Neuronal stem cell (in vitro differentiated cells): ENCODE measurements around the gene CCDC9B. TPM values are rescaled to one million over a fixed set of nuclear protein-coding genes. Genes with fewer than 3 reads are reported as not detected.
A peak's percentile ranks its signal among the peaks of the same experiment; 100 is the strongest.

Source experiments
- DNase-seq: peaks from one replicate; pipeline ENCODE4 v3.0.0-alpha.2; 2013; ENCODE audit warnings: low spot score
- H2AFZ ChIP-seq: one replicate; pipeline ENCODE4 v1.6.1; 2013; ENCODE audit warnings: mild to moderate bottlenecking, low read length, inconsistent platforms
- H2AK5ac ChIP-seq: 2 replicates; pipeline ENCODE4 v1.6.1; 2013; ENCODE audit warnings: low read depth, mild to moderate bottlenecking, inconsistent platforms, low read length, moderate library complexity, mixed read lengths
- H2BK120ac ChIP-seq: 2 replicates; pipeline ENCODE4 v1.6.1; 2013; ENCODE audit warnings: low read depth, mild to moderate bottlenecking, inconsistent platforms, low read length, moderate library complexity, mixed read lengths
- H2BK12ac ChIP-seq: one replicate; pipeline ENCODE4 v1.6.1; 2013; ENCODE audit warnings: low read length, inconsistent platforms
- H2BK15ac ChIP-seq: 2 replicates; pipeline ENCODE4 v1.6.1; 2013; ENCODE audit warnings: mild to moderate bottlenecking, low read length, inconsistent platforms, mixed read lengths
- H2BK5ac ChIP-seq: one replicate; pipeline ENCODE4 v1.6.1; 2013; ENCODE audit warnings: inconsistent platforms, mild to moderate bottlenecking, low read length, moderate library complexity
- H3K14ac ChIP-seq: one replicate; pipeline ENCODE4 v1.6.1; 2013; ENCODE audit warnings: low read length, inconsistent platforms
- H3K18ac ChIP-seq: 2 replicates; pipeline ENCODE4 v1.6.1; 2013; ENCODE audit warnings: low read length, inconsistent platforms
- H3K23ac ChIP-seq: 2 replicates; pipeline ENCODE4 v1.6.1; 2013; ENCODE audit warnings: low read depth, mild to moderate bottlenecking, mixed read lengths, low read length, inconsistent platforms; ENCODE audit not compliant: poor library complexity
- H3K27ac ChIP-seq: replicated peaks from 3 replicates; pipeline ENCODE4 v1.5.1; 2013; ENCODE audit warnings: low read length, inconsistent platforms
- H3K27me3 ChIP-seq, 3 experiments: 2 replicates each; pipeline ENCODE4 v1.6.1; 2013; ENCODE audit warnings: low read length in 3 of 3, mild to moderate bottlenecking in 2 of 3, inconsistent platforms in 1 of 3, low read depth in 1 of 3, mixed read lengths in 1 of 3, moderate library complexity in 1 of 3; ENCODE audit not compliant: control insufficient read depth in 3 of 3, insufficient read depth in 3 of 3
- H3K36me3 ChIP-seq, 2 donors: replicated peaks in 1 of 2; 2 replicates each; pipeline ENCODE4 v1.6.1; 2013; ENCODE audit warnings: low read length in 2 of 2; ENCODE audit not compliant: control insufficient read depth in 2 of 2, insufficient read depth in 2 of 2
- H3K4ac ChIP-seq: 2 replicates; pipeline ENCODE4 v1.6.1; 2013; ENCODE audit warnings: inconsistent platforms, mild to moderate bottlenecking, low read length, moderate library complexity
- H3K4me1 ChIP-seq, 2 donors: 1 replicate in 1 of 2; 2 replicates in 1 of 2; pipeline ENCODE4 v1.6.1; 2013; ENCODE audit warnings: low read length in 2 of 2, low read depth in 1 of 2; ENCODE audit not compliant: control insufficient read depth in 2 of 2, insufficient read depth in 1 of 2
- H3K4me2 ChIP-seq: one replicate; pipeline ENCODE4 v1.6.1; 2013; ENCODE audit warnings: mild to moderate bottlenecking, low read length, inconsistent platforms; ENCODE audit not compliant: insufficient read depth, poor library complexity, severe bottlenecking
- H3K4me3 ChIP-seq, 2 donors: 2 replicates each; pipeline ENCODE4 v1.5.1; 2013; ENCODE audit warnings: low read length in 2 of 2, mild to moderate bottlenecking in 2 of 2, inconsistent platforms in 1 of 2, moderate library complexity in 1 of 2
- H3K79me1 ChIP-seq: one replicate; pipeline ENCODE4 v1.6.1; 2013; ENCODE audit warnings: low read depth, mild to moderate bottlenecking, inconsistent platforms, low read length, moderate library complexity
- H3K9ac ChIP-seq: one replicate; pipeline ENCODE4 v1.6.1; 2013; ENCODE audit warnings: mild to moderate bottlenecking, low read depth, low read length, inconsistent platforms; ENCODE audit not compliant: poor library complexity
- H3K9me3 ChIP-seq, 2 donors: replicated peaks in 1 of 2; 2 replicates each; pipeline versions ENCODE3 to v1.6.1; 2013; ENCODE audit warnings: low read length in 2 of 2, mild to moderate bottlenecking in 2 of 2, inconsistent platforms in 1 of 2, low read depth in 1 of 2, mixed read lengths in 1 of 2, moderate library complexity in 1 of 2; ENCODE audit not compliant: control insufficient read depth in 2 of 2, insufficient read depth in 1 of 2
- H4K8ac ChIP-seq: one replicate; pipeline ENCODE4 v1.6.1; 2013; ENCODE audit warnings: low read depth, mild to moderate bottlenecking, inconsistent platforms, low read length, moderate library complexity
- H4K91ac ChIP-seq: one replicate; pipeline ENCODE4 v1.6.1; 2013; ENCODE audit warnings: low read length, low read depth, mild to moderate bottlenecking, inconsistent platforms; ENCODE audit not compliant: poor library complexity
- WGBS, 2 donors: extraction: QIAGEN DNeasy Blood & Tissue Kit; methylation state at CpG; one replicate each; pipeline ENCODE4 v1.1.7; 2013; ENCODE audit warnings: missing lambda C conversion rate in 2 of 2, mixed read lengths in 1 of 2; ENCODE audit not compliant: insufficient read length in 2 of 2, insufficient replicate concordance in 1 of 2; ENCODE audit errors: extremely low coverage in 2 of 2; 5-methylcytosine and 5-hydroxymethylcytosine counted together
- polyA plus RNA-seq, 2 experiments: library from polyadenylated mRNA; stranded (reverse); fragments of 200-250 nt; gene quantifications; one replicate each; pipeline ENCODE4 v1.2.3, GENCODE V29; 2013

The CCDC9B gene
- 0.13 TPM for polyA plus RNA-seq (2013, experiment 1 of 2)
- 0.08 TPM for polyA plus RNA-seq (2013, experiment 2 of 2)

GRCh38 chr15:40340740-40341400 is at the start of gene CCDC9B:
Gene CCDC9B, minus strand, starts transcription at chr15:40340939. Its CDS starts 120 bp downstream, at chr15:40340819.
- Histone ChIP-seq H3K36me3 (no peaks in the 10 kb centered on the region), H2AK5ac (no peak within 1 kb of the TSS), H2AFZ (peak within 1 kb of the TSS; percentile 73), H3K27ac (no peak within 1 kb of the TSS), H3K23ac (peak within 1 kb of the TSS; percentile 5), H3K4me1 (peaks cover 2 to 12% of the 10 kb centered on the region in 2 donors), H4K91ac (no peak within 1 kb of the TSS), H3K18ac (peak within 1 kb of the TSS; percentile 67), H4K8ac (no peak within 1 kb of the TSS), H3K9me3 (no peaks in the 10 kb centered on the region), H2BK120ac (no peak within 1 kb of the TSS), H3K27me3 (peaks cover 0 to 16% (median 2%) of the 10 kb centered on the region in 3 experiments), H3K4me3 (no peak within 1 kb of the TSS), H3K9ac (no peak within 1 kb of the TSS), H2BK5ac (no peak within 1 kb of the TSS), H3K79me1 (no peaks in the 10 kb centered on the region), H2BK15ac (peak within 1 kb of the TSS; percentile 34), H3K14ac (no peak within 1 kb of the TSS), H2BK12ac (peak within 1 kb of the TSS; percentile 24), H3K4me2 (no peak within 1 kb of the TSS), H3K4ac (no peak within 1 kb of the TSS)
- DNase-seq: no peak
- no CpG with 5 or more reads among the region's 17 CpGs for WGBS, 2 donors

- H3K4ac ChIP-seq: no peak overlapping the region
- H2AK5ac ChIP-seq: no peak overlapping the region
- H4K91ac ChIP-seq: no peak overlapping the region
- no CpG with 5 or more reads among the region's 2 CpGs for WGBS, 2 donors
- no peak overlapping the region for H2BK5ac ChIP-seq
- H3K79me1 ChIP-seq: peaks cover 2% of the 10 kb centered on the region
- peaks cover 0 to 2% of the 10 kb centered on the region in 2 donors for H3K9me3 ChIP-seq
- no peak overlapping the region for H2BK12ac ChIP-seq
- H3K4me3 ChIP-seq: no peak overlapping the region
- H3K4me2 ChIP-seq: no peak overlapping the region
- no peak overlapping the region for H3K18ac ChIP-seq
- no peak overlapping the region for H2BK15ac ChIP-seq
- H3K9ac ChIP-seq: no peak overlapping the region
- no peak overlapping the region for H4K8ac ChIP-seq
- no peak overlapping the region for H3K27ac ChIP-seq
- no peaks in the 10 kb centered on the region for H3K4me1 ChIP-seq
- H3K23ac ChIP-seq: no peak overlapping the region
- H2AFZ ChIP-seq: no peak overlapping the region
- DNase-seq: no peak
- no peak overlapping the region for H3K14ac ChIP-seq
- H3K36me3 ChIP-seq: peaks cover 47 to 98% of the 10 kb centered on the region in 2 donors
- no peak overlapping the region for H2BK120ac ChIP-seq
- H3K27me3 ChIP-seq: no peaks in the 10 kb centered on the region
Measured at GRCh38 chr15:40389824-40390595, 49.3 kb upstream of the CCDC9B start.

GRCh38 chr15:40388941-40389823 is 48.4 kb upstream of the CCDC9B start:
- Histone ChIP-seq H3K9ac (no peak overlapping the region), H2BK15ac (no peak overlapping the region), H3K36me3 (peaks cover 46 to 100% of the 10 kb centered on the region in 2 donors), H2BK5ac (no peak overlapping the region), H3K18ac (no peak overlapping the region), H2BK12ac (no peak overlapping the region), H2AK5ac (no peak overlapping the region), H2AFZ (no peak overlapping the region), H3K4me2 (no peak overlapping the region), H3K14ac (no peak overlapping the region), H3K4ac (no peak overlapping the region), H4K8ac (no peak overlapping the region), H3K4me3 (no peak overlapping the region), H3K23ac (no peak overlapping the region), H3K27me3 (no peaks in the 10 kb centered on the region), H3K79me1 (peaks cover 2% of the 10 kb centered on the region), H3K9me3 (peaks cover 0 to 2% of the 10 kb centered on the region in 2 donors), H4K91ac (no peak overlapping the region), H3K27ac (no peak overlapping the region), H3K4me1 (peaks cover 0 to 2% of the 10 kb centered on the region in 2 donors), H2BK120ac (no peak overlapping the region)
- DNase-seq: no peak
- WGBS, 2 donors: no CpG with 5 or more reads among the region's 13 CpGs
